NCI-H345 (cell line): ENCODE measurements around the gene MAPK8IP1.

Source experiments
- DNase-seq: peaks from one replicate; lab custom pipeline; 2025; lab: John Stamatoyannopoulos, UW

MAPK8IP1 gene

GRCh38 chr11:45909594-45910475, 24.4 kb downstream of the MAPK8IP1 start:
- no peak for DNase-seq

GRCh38 chr11:45910623-45911022, 25.2 kb downstream of the MAPK8IP1 start:
- DNase-seq: no peak

- DNase-seq: no peak
Observed at GRCh38 chr11:45913514-45913913, 28.1 kb downstream of the MAPK8IP1 start.

GRCh38 chr11:45913942-45914635, 28.6 kb downstream of the MAPK8IP1 start:
- DNase-seq: no peak

GRCh38 chr11:45915446-45915845, 30.0 kb downstream of the MAPK8IP1 start:
- no peak for DNase-seq

- no peak for DNase-seq
Observed at GRCh38 chr11:45917286-45917622, 31.8 kb downstream of the MAPK8IP1 start.

GRCh38 chr11:45917623-45918330, 32.3 kb downstream of the MAPK8IP1 start, which contains the start of gene PEX16:
Gene PEX16 (minus strand): TSS chr11:45917877. CDS start chr11:45917811, 66 bp downstream.
- peak; percentile 98 for DNase-seq

GRCh38 chr11:45918331-45918941, 33.0 kb downstream of the MAPK8IP1 start:
- peak; percentile 80 for DNase-seq

GRCh38 chr11:45918962-45919675, 33.7 kb downstream of the MAPK8IP1 start:
- no peak for DNase-seq

- no peak for DNase-seq
Observed at GRCh38 chr11:45919806-45920530, 34.5 kb downstream of the MAPK8IP1 start.

GRCh38 chr11:45920531-45921477, 35.4 kb downstream of the MAPK8IP1 start:
- DNase-seq: no peak

GRCh38 chr11:45921561-45922424, 36.3 kb downstream of the MAPK8IP1 start:
- peak; percentile 88 for DNase-seq

- peak; percentile 81 for DNase-seq
Observed at GRCh38 chr11:45922425-45923082, 37.1 kb downstream of the MAPK8IP1 start, which contains the start of gene LARGE2. Gene LARGE2 (plus strand): TSS chr11:45922656. CDS start chr11:45922883, 227 bp downstream.

- no peak for DNase-seq
Observed at GRCh38 chr11:45924036-45924915, 38.8 kb downstream of the MAPK8IP1 start.

GRCh38 chr11:45924927-45925326, 39.5 kb downstream of the MAPK8IP1 start:
- no peak for DNase-seq

- DNase-seq: no peak
Observed at GRCh38 chr11:45925550-45925949, 40.1 kb downstream of the MAPK8IP1 start.

- DNase-seq: no peak
Observed at GRCh38 chr11:45926001-45926401, 40.5 kb downstream of the MAPK8IP1 start.
